Dendritic cell treated with granulocyte-macrophage colony-stimulating factor and Interleukin-4, amounts not matched to agents 40 ng/mL and 50 ng/mL, for 4 days (primary cell): ENCODE data around the gene GPRIN3.
"Not testable (repeated sequence)": the region's sequence is repeated elsewhere in the genome, so short reads cannot be mapped to it uniquely, and the experiment has no call there.

Experiments
- H3K27ac Mint-ChIP-seq: one replicate; pipeline ENCODE4 v1.8.0; 2022; ENCODE audit warnings: mild to moderate bottlenecking, mixed read lengths
- H3K27me3 Mint-ChIP-seq: one replicate; pipeline ENCODE4 v1.8.0; 2022; ENCODE audit warnings: mild to moderate bottlenecking, mixed read lengths
- H3K36me3 Mint-ChIP-seq: one replicate; pipeline ENCODE4 v1.8.0; 2022; ENCODE audit warnings: low read depth, mixed read lengths
- H3K4me1 Mint-ChIP-seq: one replicate; pipeline ENCODE4 v1.8.0; 2022; ENCODE audit warnings: low read depth, mixed read lengths
- H3K4me3 Mint-ChIP-seq: one replicate; pipeline ENCODE4 v1.8.0; 2022; ENCODE audit warnings: mild to moderate bottlenecking, moderate library complexity, mixed read lengths
- H3K9me3 Mint-ChIP-seq: one replicate; pipeline ENCODE4 v1.8.0; 2022; ENCODE audit warnings: mixed read lengths
- intact Hi-C: fragments of 100-400 bp; cut with micrococcal nuclease; formaldehyde crosslinking; loops from one replicate; pipeline ENCODE4 v1.15.0; 2022

Gene GPRIN3

DNA sequence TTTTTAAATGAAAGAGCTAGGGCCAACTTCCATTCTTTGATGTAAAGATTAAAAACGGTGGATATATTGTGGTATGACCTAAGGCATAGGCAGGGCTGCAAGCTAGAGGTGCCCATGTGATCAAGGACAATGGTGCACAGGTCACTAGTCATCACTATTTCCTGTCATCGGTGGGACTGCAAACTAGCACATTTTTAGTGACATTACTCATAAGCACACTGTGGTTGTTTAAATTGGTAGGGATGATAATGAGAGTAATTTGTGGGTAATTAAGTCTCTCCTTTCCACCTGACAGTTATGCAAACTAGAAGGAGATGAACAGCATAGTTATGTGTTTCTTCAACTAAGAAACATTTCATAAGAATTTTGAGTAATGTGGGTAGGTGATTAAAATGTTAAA lies 85.4 kb downstream of the GPRIN3 start:
- H3K4me3 Mint-ChIP-seq = no peak overlapping the region
- no peak overlapping the region for H3K27ac Mint-ChIP-seq
- peaks cover 2% of the 10 kb centered on the region for H3K4me1 Mint-ChIP-seq
- intact Hi-C loops = no loop called here
- no peaks in the 10 kb centered on the region for H3K9me3 Mint-ChIP-seq
- H3K36me3 Mint-ChIP-seq = no peaks in the 10 kb centered on the region
- no peaks in the 10 kb centered on the region for H3K27me3 Mint-ChIP-seq

DNA sequence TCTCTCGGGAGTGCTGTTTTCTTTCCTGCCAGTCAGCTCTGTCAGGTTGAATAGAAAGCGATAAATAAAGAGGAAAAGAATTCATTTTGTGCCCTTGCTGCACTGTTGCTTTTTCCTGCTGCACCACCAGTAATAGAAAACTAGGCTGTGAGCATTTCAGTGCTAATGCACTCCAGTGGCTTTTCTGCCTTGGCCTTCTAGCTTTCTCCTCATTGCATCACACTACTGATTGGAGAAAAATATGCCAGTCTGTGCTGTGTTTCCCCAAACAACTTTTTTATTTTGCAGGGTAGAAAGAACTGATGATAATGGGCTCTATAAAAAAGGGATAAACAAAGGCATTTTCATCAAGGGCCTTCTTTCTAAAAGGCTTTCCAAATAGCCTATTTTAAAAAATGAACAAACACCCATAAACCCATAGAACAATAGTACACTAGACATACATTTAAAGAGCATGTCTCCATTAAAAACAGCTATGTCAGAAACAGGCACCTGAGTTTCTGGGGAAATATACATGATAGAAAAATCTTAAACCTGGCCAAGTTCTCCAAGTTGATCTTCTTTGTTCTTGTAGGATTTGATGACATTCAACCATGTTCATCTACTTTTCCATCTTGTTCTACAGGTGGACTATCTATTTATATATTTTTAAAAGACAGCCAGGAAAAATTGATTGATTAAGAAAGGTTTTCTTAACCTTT lies 86.3 kb downstream of the GPRIN3 start:
- H3K27me3 Mint-ChIP-seq = no peaks in the 10 kb centered on the region
- intact Hi-C loops = no loop called here
- H3K9me3 Mint-ChIP-seq = no peaks in the 10 kb centered on the region
- no peaks in the 10 kb centered on the region for H3K4me1 Mint-ChIP-seq
- no peaks in the 10 kb centered on the region for H3K36me3 Mint-ChIP-seq
- no peak overlapping the region for H3K4me3 Mint-ChIP-seq
- no peak overlapping the region for H3K27ac Mint-ChIP-seq

DNA sequence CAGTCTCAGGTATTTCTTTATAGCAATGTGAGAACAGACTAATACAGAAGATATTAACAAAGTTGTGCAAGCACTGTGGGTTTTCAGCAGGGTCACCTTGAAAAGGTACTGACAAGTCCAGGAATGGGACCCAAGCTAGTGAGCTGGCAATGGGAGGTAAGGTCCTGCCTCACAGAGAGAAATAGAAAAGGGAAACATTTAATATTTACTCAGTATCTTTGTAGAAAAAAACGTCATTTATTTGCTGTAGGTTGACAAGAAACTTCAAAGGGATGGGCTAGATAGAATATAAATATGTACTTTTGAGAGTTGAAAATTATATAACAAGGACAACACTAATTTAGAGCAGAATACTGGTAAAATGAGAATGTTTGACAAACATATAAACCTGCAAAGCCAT lies 89.0 kb downstream of the GPRIN3 start:
- Mint-ChIP-seq H3K4me1 (peaks cover 10% of the 10 kb centered on the region), H3K36me3 (no peaks in the 10 kb centered on the region), H3K27me3 (no peaks in the 10 kb centered on the region), H3K4me3 (no peak overlapping the region), H3K9me3 (no peaks in the 10 kb centered on the region), H3K27ac (no peak overlapping the region)
- intact Hi-C loops = no loop called here

DNA sequence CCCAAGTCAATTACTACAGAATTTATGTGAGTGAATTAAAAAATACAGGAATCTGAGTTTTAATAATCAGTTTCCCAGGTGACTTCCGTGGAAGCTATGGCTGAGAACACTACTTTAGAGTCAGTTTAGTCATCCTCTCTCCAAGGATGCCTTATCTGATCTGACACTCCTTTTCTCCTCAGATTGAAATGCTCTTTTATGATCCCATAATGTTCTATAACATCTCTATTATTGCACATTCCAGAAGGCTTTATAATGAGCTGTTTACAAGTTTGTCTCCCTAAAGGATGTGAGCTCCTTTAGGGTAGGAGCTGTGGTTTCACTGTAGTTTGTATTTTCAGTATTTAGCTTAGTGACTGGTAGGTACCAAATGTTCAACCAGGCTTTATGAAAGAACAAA lies 90.0 kb downstream of the GPRIN3 start:
- intact Hi-C loops = no loop called here

GRCh38 chr4:89216866-89217265 lies 90.7 kb downstream of the GPRIN3 start:
- no peaks in the 10 kb centered on the region for H3K9me3 Mint-ChIP-seq
- no peak overlapping the region for H3K4me3 Mint-ChIP-seq
- intact Hi-C loops = no loop called here
- no peaks in the 10 kb centered on the region for H3K27me3 Mint-ChIP-seq
- no peak overlapping the region for H3K27ac Mint-ChIP-seq
- no peaks in the 10 kb centered on the region for H3K36me3 Mint-ChIP-seq
- peaks cover 10% of the 10 kb centered on the region for H3K4me1 Mint-ChIP-seq

More for the DNA sequence above, 90.0 kb downstream of the GPRIN3 start:
- Mint-ChIP-seq H3K4me3 (no peak overlapping the region), H3K27ac (no peak overlapping the region), H3K27me3 (no peaks in the 10 kb centered on the region), H3K36me3 (no peaks in the 10 kb centered on the region), H3K4me1 (peaks cover 10% of the 10 kb centered on the region), H3K9me3 (no peaks in the 10 kb centered on the region)

GRCh38 chr4:89216422-89216821 lies 91.2 kb downstream of the GPRIN3 start:
- H3K4me1 Mint-ChIP-seq = peaks cover 10% of the 10 kb centered on the region
- H3K36me3 Mint-ChIP-seq = no peaks in the 10 kb centered on the region
- H3K27ac Mint-ChIP-seq = no peak overlapping the region
- intact Hi-C loops = no loop called here
- H3K4me3 Mint-ChIP-seq = no peak overlapping the region
- H3K9me3 Mint-ChIP-seq = no peaks in the 10 kb centered on the region
- no peaks in the 10 kb centered on the region for H3K27me3 Mint-ChIP-seq

- no peaks in the 10 kb centered on the region for H3K9me3 Mint-ChIP-seq
- H3K4me1 Mint-ChIP-seq = peaks cover 10% of the 10 kb centered on the region
- H3K4me3 Mint-ChIP-seq = no peak overlapping the region
- no peaks in the 10 kb centered on the region for H3K36me3 Mint-ChIP-seq
- intact Hi-C loops = no loop called here
- H3K27ac Mint-ChIP-seq = no peak overlapping the region
- no peaks in the 10 kb centered on the region for H3K27me3 Mint-ChIP-seq
Observed at GRCh38 chr4:89215736-89216135, 91.9 kb downstream of the GPRIN3 start.

GRCh38 chr4:89214308-89214707 lies 93.3 kb downstream of the GPRIN3 start:
- H3K4me1 Mint-ChIP-seq = peaks cover 10% of the 10 kb centered on the region
- H3K27ac Mint-ChIP-seq = no peak overlapping the region
- H3K36me3 Mint-ChIP-seq = no peaks in the 10 kb centered on the region
- intact Hi-C loops = no loop called here
- H3K9me3 Mint-ChIP-seq = no peaks in the 10 kb centered on the region
- H3K27me3 Mint-ChIP-seq = no peaks in the 10 kb centered on the region
- H3K4me3 Mint-ChIP-seq = no peak overlapping the region

- H3K36me3 Mint-ChIP-seq = no peaks in the 10 kb centered on the region
- H3K9me3 Mint-ChIP-seq = peaks cover 2% of the 10 kb centered on the region
- intact Hi-C loops = no loop called here
- no peaks in the 10 kb centered on the region for H3K27me3 Mint-ChIP-seq
- H3K4me1 Mint-ChIP-seq = peaks cover 10% of the 10 kb centered on the region
- no peak overlapping the region for H3K27ac Mint-ChIP-seq
- no peak overlapping the region for H3K4me3 Mint-ChIP-seq
Observed at GRCh38 chr4:89213382-89213701, 94.3 kb downstream of the GPRIN3 start.

GRCh38 chr4:89212666-89213381 lies 94.8 kb downstream of the GPRIN3 start:
- Mint-ChIP-seq H3K4me3 (no peak overlapping the region), H3K4me1 (peaks cover 10% of the 10 kb centered on the region), H3K9me3 (peaks cover 8% of the 10 kb centered on the region), H3K36me3 (no peaks in the 10 kb centered on the region), H3K27me3 (no peaks in the 10 kb centered on the region), H3K27ac (no peak overlapping the region)
- intact Hi-C loops = no loop called here

DNA sequence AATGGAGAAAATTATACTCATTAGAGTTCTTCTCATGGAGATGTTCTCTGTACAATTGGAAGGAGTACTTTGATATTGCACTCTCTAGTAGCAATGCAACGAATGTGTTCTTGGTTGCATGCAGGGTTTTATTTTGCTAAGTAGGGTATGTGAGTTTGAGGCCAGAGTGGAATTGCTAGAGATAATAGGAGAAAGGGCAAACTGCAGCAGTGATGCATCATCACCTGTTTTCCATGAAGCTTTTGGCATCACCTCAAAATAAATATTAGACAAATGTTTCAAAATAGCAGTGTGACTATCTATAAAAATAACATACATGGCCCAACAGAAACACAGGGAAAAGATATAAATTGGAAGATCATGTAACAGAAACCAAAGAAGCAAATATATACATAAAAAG lies 103.0 kb downstream of the GPRIN3 start:
- peaks cover 20% of the 10 kb centered on the region for H3K9me3 Mint-ChIP-seq
- intact Hi-C loops = no loop called here

GRCh38 chr4:89203902-89204301 lies 103.7 kb downstream of the GPRIN3 start:
- no peaks in the 10 kb centered on the region for H3K4me1 Mint-ChIP-seq

More for the DNA sequence above, 103.0 kb downstream of the GPRIN3 start:
- Mint-ChIP-seq H3K4me3 (no peak overlapping the region), H3K36me3 (no peaks in the 10 kb centered on the region), H3K4me1 (no peaks in the 10 kb centered on the region), H3K27ac (no peak overlapping the region), H3K27me3 (no peaks in the 10 kb centered on the region)

GRCh38 chr4:89199394-89199793 lies 108.2 kb downstream of the GPRIN3 start:
- H3K4me1 Mint-ChIP-seq, H3K9me3 Mint-ChIP-seq, intact Hi-C loops, H3K4me3 Mint-ChIP-seq, H3K36me3 Mint-ChIP-seq, H3K27ac Mint-ChIP-seq, H3K27me3 Mint-ChIP-seq: not testable (repeated sequence)

More at GRCh38 chr4:89203902-89204301, 103.7 kb downstream of the GPRIN3 start:
- intact Hi-C loops = no loop called here
- H3K36me3 Mint-ChIP-seq = no peaks in the 10 kb centered on the region
- H3K4me3 Mint-ChIP-seq = no peak overlapping the region
- H3K27me3 Mint-ChIP-seq = no peaks in the 10 kb centered on the region
- H3K9me3 Mint-ChIP-seq = peaks cover 20% of the 10 kb centered on the region
- no peak overlapping the region for H3K27ac Mint-ChIP-seq

- intact Hi-C loops = no loop called here
- Mint-ChIP-seq H3K4me3 (no peak overlapping the region), H3K27me3 (no peaks in the 10 kb centered on the region)
Observed at GRCh38 chr4:89197920-89198319, 109.7 kb downstream of the GPRIN3 start.

GRCh38 chr4:89196745-89197144 lies 110.9 kb downstream of the GPRIN3 start:
- peaks cover 6% of the 10 kb centered on the region for H3K9me3 Mint-ChIP-seq
- no peaks in the 10 kb centered on the region for H3K36me3 Mint-ChIP-seq
- no peaks in the 10 kb centered on the region for H3K4me1 Mint-ChIP-seq
- no peak overlapping the region for H3K4me3 Mint-ChIP-seq
- H3K27ac Mint-ChIP-seq = no peak overlapping the region
- no peaks in the 10 kb centered on the region for H3K27me3 Mint-ChIP-seq
- intact Hi-C loops = no loop called here

More at GRCh38 chr4:89197920-89198319, 109.7 kb downstream of the GPRIN3 start:
- Mint-ChIP-seq H3K36me3 (no peaks in the 10 kb centered on the region), H3K9me3 (peaks cover 9% of the 10 kb centered on the region), H3K4me1 (no peaks in the 10 kb centered on the region), H3K27ac (no peak overlapping the region)
